ENCODE results near the gene CD58.

CD58 gene

DNA sequence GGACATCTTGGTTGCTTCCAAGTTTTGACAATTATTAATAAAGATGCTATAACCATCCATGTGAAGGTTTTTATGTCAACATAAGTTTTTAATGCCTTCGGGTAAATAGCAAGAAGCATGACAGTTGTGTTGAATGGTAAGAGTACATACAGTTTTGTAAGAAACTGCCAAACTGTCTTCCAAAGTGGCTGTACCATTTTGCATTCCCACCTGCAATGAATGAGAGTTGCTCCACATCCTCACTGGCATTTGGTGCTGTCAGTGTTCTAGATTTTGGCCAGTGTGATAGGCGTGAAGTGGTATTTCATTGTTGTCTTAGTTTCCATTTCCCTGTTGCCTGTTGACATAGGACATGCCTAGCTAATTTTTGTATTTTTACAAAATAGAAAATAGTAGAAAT, 45.4 kb downstream of the CD58 start (continued):
- TF ChIP-seq, protein P1, sequence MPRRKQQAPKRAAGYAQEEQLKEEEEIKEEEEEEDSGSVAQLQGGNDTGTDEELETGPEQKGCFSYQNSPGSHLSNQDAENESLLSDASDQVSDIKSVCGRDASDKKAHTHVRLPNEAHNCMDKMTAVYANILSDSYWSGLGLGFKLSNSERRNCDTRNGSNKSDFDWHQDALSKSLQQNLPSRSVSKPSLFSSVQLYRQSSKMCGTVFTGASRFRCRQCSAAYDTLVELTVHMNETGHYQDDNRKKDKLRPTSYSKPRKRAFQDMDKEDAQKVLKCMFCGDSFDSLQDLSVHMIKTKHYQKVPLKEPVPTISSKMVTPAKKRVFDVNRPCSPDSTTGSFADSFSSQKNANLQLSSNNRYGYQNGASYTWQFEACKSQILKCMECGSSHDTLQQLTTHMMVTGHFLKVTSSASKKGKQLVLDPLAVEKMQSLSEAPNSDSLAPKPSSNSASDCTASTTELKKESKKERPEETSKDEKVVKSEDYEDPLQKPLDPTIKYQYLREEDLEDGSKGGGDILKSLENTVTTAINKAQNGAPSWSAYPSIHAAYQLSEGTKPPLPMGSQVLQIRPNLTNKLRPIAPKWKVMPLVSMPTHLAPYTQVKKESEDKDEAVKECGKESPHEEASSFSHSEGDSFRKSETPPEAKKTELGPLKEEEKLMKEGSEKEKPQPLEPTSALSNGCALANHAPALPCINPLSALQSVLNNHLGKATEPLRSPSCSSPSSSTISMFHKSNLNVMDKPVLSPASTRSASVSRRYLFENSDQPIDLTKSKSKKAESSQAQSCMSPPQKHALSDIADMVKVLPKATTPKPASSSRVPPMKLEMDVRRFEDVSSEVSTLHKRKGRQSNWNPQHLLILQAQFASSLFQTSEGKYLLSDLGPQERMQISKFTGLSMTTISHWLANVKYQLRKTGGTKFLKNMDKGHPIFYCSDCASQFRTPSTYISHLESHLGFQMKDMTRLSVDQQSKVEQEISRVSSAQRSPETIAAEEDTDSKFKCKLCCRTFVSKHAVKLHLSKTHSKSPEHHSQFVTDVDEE (CRISPR knock-in tag; IDR thresholded peaks at IDR 0.05): no peak
- no peak for TF ChIP-seq ARNTL (CRISPR knock-in tag; IDR thresholded peaks at IDR 0.05; ENCODE audit: borderline replicate concordance, low read depth)
- TF ChIP-seq, protein P2, sequence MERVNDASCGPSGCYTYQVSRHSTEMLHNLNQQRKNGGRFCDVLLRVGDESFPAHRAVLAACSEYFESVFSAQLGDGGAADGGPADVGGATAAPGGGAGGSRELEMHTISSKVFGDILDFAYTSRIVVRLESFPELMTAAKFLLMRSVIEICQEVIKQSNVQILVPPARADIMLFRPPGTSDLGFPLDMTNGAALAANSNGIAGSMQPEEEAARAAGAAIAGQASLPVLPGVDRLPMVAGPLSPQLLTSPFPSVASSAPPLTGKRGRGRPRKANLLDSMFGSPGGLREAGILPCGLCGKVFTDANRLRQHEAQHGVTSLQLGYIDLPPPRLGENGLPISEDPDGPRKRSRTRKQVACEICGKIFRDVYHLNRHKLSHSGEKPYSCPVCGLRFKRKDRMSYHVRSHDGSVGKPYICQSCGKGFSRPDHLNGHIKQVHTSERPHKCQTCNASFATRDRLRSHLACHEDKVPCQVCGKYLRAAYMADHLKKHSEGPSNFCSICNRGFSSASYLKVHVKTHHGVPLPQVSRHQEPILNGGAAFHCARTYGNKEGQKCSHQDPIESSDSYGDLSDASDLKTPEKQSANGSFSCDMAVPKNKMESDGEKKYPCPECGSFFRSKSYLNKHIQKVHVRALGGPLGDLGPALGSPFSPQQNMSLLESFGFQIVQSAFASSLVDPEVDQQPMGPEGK (CRISPR knock-in tag; IDR thresholded peaks at IDR 0.05; ENCODE audit: borderline replicate concordance): no peak
- no peak for TF ChIP-seq GLIS3 (CRISPR knock-in tag; IDR thresholded peaks at IDR 0.05)
- TF ChIP-seq ZNF70 (CRISPR knock-in tag; IDR thresholded peaks at IDR 0.05): no peak

DNA sequence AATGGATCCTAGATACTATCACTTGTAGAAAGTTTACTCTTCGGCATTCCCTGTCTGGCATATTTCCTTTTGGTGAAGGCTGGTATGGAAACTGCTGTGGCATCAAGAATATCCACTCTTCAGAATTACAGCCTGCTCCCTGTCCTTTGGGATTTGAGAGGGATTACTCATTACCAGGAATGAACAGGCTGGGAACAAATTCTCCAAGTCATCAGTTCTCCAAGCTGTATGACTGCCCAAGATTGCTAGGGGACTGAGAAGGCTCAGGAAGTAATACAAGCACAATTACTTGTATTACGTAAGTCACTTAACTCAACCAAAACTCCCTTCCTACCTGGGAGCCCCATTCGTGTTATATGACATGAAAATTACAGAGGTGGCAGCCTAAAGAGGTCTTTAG, 49.6 kb downstream of the CD58 start:
- ATAC-seq: no peak
- TF ChIP-seq ZFP3 (CRISPR knock-in tag; IDR thresholded peaks at IDR 0.05) (no peak), ZC3H10 (CRISPR knock-in tag; IDR thresholded peaks at IDR 0.05) (no peak), CSDC2 (CRISPR knock-in tag; IDR thresholded peaks at IDR 0.05) (no peak), OSR1 (CRISPR knock-in tag; IDR thresholded peaks at IDR 0.05) (no peak), ZNF8 (CRISPR knock-in tag; IDR thresholded peaks at IDR 0.05) (no peak), BACH2 (CRISPR knock-in tag; IDR thresholded peaks at IDR 0.05; ENCODE audit: borderline replicate concordance) (no peak), SNAI2 (CRISPR knock-in tag; IDR thresholded peaks at IDR 0.05) (no peak), RARB (CRISPR knock-in tag; IDR thresholded peaks at IDR 0.05) (no peak), ESRRG (CRISPR knock-in tag; IDR thresholded peaks at IDR 0.05) (no peak), ZFP30 (CRISPR knock-in tag; IDR thresholded peaks at IDR 0.05) (no peak), TCF4 (CRISPR knock-in tag; IDR thresholded peaks at IDR 0.05; ENCODE audit: borderline replicate concordance) (no peak), ZNF565 (CRISPR knock-in tag; conservative IDR thresholded peaks at IDR 0.05; ENCODE audit: low read depth) (no peak), ARNTL (CRISPR knock-in tag; IDR thresholded peaks at IDR 0.05; ENCODE audit: borderline replicate concordance, low read depth) (no peak), ZNF70 (CRISPR knock-in tag; IDR thresholded peaks at IDR 0.05) (no peak)
- TF ChIP-seq, protein P3, sequence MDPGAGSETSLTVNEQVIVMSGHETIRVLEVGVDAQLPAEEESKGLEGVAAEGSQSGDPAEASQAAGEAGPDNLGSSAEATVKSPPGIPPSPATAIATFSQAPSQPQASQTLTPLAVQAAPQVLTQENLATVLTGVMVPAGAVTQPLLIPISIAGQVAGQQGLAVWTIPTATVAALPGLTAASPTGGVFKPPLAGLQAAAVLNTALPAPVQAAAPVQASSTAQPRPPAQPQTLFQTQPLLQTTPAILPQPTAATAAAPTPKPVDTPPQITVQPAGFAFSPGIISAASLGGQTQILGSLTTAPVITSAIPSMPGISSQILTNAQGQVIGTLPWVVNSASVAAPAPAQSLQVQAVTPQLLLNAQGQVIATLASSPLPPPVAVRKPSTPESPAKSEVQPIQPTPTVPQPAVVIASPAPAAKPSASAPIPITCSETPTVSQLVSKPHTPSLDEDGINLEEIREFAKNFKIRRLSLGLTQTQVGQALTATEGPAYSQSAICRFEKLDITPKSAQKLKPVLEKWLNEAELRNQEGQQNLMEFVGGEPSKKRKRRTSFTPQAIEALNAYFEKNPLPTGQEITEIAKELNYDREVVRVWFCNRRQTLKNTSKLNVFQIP (CRISPR knock-in tag; IDR thresholded peaks at IDR 0.05; ENCODE audit: borderline replicate concordance, low read depth): no peak
- TF ChIP-seq, protein P2 (CRISPR knock-in tag; IDR thresholded peaks at IDR 0.05; ENCODE audit: borderline replicate concordance): no peak
- TF ChIP-seq, protein P4, sequence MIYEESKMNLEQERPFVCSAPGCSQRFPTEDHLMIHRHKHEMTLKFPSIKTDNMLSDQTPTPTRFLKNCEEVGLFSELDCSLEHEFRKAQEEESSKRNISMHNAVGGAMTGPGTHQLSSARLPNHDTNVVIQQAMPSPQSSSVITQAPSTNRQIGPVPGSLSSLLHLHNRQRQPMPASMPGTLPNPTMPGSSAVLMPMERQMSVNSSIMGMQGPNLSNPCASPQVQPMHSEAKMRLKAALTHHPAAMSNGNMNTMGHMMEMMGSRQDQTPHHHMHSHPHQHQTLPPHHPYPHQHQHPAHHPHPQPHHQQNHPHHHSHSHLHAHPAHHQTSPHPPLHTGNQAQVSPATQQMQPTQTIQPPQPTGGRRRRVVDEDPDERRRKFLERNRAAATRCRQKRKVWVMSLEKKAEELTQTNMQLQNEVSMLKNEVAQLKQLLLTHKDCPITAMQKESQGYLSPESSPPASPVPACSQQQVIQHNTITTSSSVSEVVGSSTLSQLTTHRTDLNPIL (CRISPR knock-in tag; IDR thresholded peaks at IDR 0.05; ENCODE audit: low read depth): no peak
- TF ChIP-seq, protein P1 (CRISPR knock-in tag; IDR thresholded peaks at IDR 0.05): no peak
